SK-N-MC (cell line): ENCODE measurements around the gene WDFY4.

Experiments used
- DNase-seq: peaks from one replicate; pipeline ENCODE4 v3.0.0-alpha.2; 2011; ENCODE audit warnings: low read depth, low spot score
- H3K27ac ChIP-seq: fragments of 200-600 bp; sonication (generic); 2 replicates; pipeline ENCODE4 v1.5.1; 2016; ENCODE audit warnings: mixed run types
- H3K36me3 ChIP-seq: fragments of 200-600 bp; sonication (generic); 2 replicates; pipeline ENCODE4 v1.6.1; 2017; ENCODE audit warnings: antibody characterized with exemption, low read length, mixed read lengths; ENCODE audit not compliant: insufficient read depth
- H3K4me3 ChIP-seq: fragments of 200-600 bp; sonication (generic); 2 replicates; pipeline ENCODE4 v1.5.1; 2016
- H3K9ac ChIP-seq: fragments of 200-600 bp; sonication (generic); 2 replicates; pipeline ENCODE4 v1.8.0; 2017; ENCODE audit warnings: mixed run types, mixed read lengths; ENCODE audit not compliant: insufficient read length
- H3K9me3 ChIP-seq: fragments of 200-600 bp; sonication (generic); 2 replicates; pipeline ENCODE4 v1.6.1; 2017; ENCODE audit warnings: low read depth, mild to moderate bottlenecking, antibody characterized with exemption, low read length, moderate library complexity, mixed read lengths
- EZH2 ChIP-seq: fragments of 200-600 bp; sonication (generic); IDR thresholded peaks from one replicate; pipeline ENCODE4 v1.6.1; 2017; ENCODE audit warnings: antibody characterized with exemption
- FOXP2 ChIP-seq: optimal IDR thresholded peaks from 2 replicates; pipeline ENCODE3; 2011; ENCODE audit warnings: mild to moderate bottlenecking, moderate library complexity; ENCODE audit not compliant: insufficient read depth; ENCODE audit errors: extremely low read length, control extremely low read depth
- POLR2AphosphoS5 ChIP-seq: IDR thresholded peaks from 2 replicates; pipeline ENCODE4 v1.6.1; 2012; ENCODE audit warnings: mild to moderate bottlenecking, low read depth, low read length, borderline replicate concordance

WDFY4 gene

DNA sequence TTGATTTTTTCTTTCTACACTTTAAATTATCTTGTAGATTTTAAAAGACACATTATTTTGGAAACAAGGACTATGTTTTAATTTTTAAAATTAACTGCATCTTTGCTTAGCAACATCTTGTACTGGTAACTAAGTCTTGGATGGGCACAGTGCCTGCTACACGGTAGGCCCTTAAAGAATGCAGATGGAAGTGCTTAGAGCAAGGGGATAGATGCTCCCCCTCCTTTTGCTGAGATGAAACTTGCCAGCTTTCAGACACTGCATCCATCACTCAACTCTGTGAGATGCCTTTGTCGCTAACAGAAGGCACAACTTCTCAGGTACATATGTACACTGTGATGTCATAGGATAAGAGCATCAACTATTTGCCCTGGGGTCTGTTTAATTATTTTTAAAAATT is 151.1 kb downstream of the WDFY4 start:
- Histone ChIP-seq H3K36me3 (no peaks in the 10 kb centered on the region), H3K9ac (no peak overlapping the region), H3K9me3 (no peaks in the 10 kb centered on the region), H3K27ac (no peak overlapping the region), H3K4me3 (no peak overlapping the region)
- no peak for TF ChIP-seq EZH2
- no peak for TF ChIP-seq POLR2AphosphoS5
- TF ChIP-seq FOXP2, result no peak
- no peak for DNase-seq

GRCh38 chr10:48836605-48837004 is 151.9 kb downstream of the WDFY4 start:
- H3K4me3 ChIP-seq, result no peak overlapping the region
- no peak for TF ChIP-seq EZH2
- TF ChIP-seq POLR2AphosphoS5, result no peak
- TF ChIP-seq FOXP2, result no peak
- no peaks in the 10 kb centered on the region for H3K9me3 ChIP-seq
- no peaks in the 10 kb centered on the region for H3K36me3 ChIP-seq
- no peak for DNase-seq
- H3K9ac ChIP-seq, result no peak overlapping the region
- H3K27ac ChIP-seq, result no peak overlapping the region

- H3K27ac ChIP-seq, result no peak overlapping the region
- H3K9me3 ChIP-seq, result no peaks in the 10 kb centered on the region
- no peak overlapping the region for H3K4me3 ChIP-seq
- no peak overlapping the region for H3K9ac ChIP-seq
- no peaks in the 10 kb centered on the region for H3K36me3 ChIP-seq
- TF ChIP-seq EZH2, result no peak
- TF ChIP-seq POLR2AphosphoS5, result no peak
- TF ChIP-seq FOXP2, result no peak
- DNase-seq, result no peak
Observed at GRCh38 chr10:48838834-48839233, 154.2 kb downstream of the WDFY4 start.

DNA sequence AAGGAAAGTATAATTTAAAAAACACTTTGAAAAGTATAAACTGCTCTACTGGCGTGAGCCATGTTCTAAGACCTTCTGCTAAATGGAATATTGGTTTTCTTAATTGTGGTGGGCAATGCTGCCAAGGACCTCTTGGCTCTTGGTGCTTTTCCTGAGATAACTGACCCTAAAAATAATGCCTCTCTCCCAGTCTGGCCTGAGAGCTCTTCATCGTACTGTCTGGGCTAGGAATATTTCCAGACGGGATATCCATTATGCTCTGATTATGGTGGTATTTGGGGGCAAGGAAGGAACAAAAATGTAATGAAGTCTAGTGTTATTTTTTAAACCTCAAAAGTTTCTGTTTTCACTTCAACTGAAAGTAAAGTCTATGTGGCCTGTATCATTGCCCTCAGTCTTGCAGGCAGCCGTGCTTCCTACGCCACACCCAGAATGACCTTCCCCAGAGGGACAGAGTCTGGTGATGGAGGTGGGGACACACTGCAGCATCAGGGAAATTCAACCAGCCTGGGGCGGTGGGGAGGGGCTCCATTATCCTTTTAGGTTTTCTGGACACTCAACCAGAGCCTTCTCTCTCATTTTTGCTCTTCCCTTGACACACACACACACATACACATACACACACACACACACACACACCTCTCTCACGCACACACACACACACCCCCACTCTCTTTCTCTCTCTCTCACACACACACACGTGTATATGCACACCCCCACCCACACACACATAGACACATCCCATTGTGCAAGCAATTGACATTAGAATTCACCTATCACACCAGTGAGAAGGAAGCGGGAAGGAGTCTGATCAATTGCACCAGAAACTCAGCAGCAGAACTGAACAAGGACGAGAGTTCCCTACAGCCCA is 155.4 kb downstream of the WDFY4 start:
- Histone ChIP-seq H3K4me3 (no peak overlapping the region), H3K9me3 (no peaks in the 10 kb centered on the region), H3K27ac (no peak overlapping the region), H3K36me3 (no peaks in the 10 kb centered on the region), H3K9ac (no peak overlapping the region)
- TF ChIP-seq FOXP2 (no peak), EZH2 (no peak), POLR2AphosphoS5 (no peak)
- no peak for DNase-seq

- H3K36me3 ChIP-seq, result no peaks in the 10 kb centered on the region
- no peaks in the 10 kb centered on the region for H3K9me3 ChIP-seq
- TF ChIP-seq FOXP2, result no peak
- no peak for TF ChIP-seq EZH2
- TF ChIP-seq POLR2AphosphoS5, result no peak
- H3K9ac ChIP-seq, result no peak overlapping the region
- no peak overlapping the region for H3K4me3 ChIP-seq
- DNase-seq, result no peak
- H3K27ac ChIP-seq, result no peak overlapping the region
Observed at GRCh38 chr10:48842231-48842630, 157.6 kb downstream of the WDFY4 start.

DNA sequence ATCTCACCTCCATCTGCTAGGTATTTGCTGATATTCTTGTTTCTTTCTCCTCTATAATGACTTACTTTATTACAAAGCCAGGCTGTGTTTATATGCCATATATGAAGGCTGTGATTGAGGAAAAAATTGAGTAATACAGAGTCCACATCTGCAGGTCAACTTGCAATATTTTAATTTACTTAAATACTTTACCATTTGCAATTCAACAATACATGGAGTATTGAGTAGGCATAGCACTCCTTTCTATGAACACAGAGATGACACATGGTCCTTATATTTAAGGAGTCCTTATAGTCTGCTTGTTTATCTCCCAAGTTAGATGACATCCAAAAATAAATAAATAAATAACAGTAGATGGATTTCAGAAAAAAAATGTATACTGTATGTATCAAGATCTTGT is 158.5 kb downstream of the WDFY4 start:
- no peak for TF ChIP-seq POLR2AphosphoS5
- no peak for TF ChIP-seq FOXP2
- no peak for TF ChIP-seq EZH2
- Histone ChIP-seq H3K36me3 (no peaks in the 10 kb centered on the region), H3K9me3 (no peaks in the 10 kb centered on the region), H3K4me3 (no peak overlapping the region), H3K27ac (no peak overlapping the region), H3K9ac (no peak overlapping the region)
- DNase-seq, result no peak

- Histone ChIP-seq H3K36me3 (no peaks in the 10 kb centered on the region), H3K9ac (no peak overlapping the region), H3K4me3 (no peak overlapping the region), H3K27ac (no peak overlapping the region), H3K9me3 (no peaks in the 10 kb centered on the region)
- TF ChIP-seq FOXP2 (no peak), POLR2AphosphoS5 (no peak)
- DNase-seq, result no peak
Observed at GRCh38 chr10:48844616-48845015, 159.9 kb downstream of the WDFY4 start.

GRCh38 chr10:48845512-48845911 is 160.8 kb downstream of the WDFY4 start:
- DNase-seq, result no peak
- Histone ChIP-seq H3K4me3 (no peak overlapping the region), H3K9me3 (no peaks in the 10 kb centered on the region), H3K36me3 (no peaks in the 10 kb centered on the region), H3K27ac (no peak overlapping the region), H3K9ac (no peak overlapping the region)
- TF ChIP-seq FOXP2 (no peak), POLR2AphosphoS5 (no peak), EZH2 (no peak)
